GM23338 (cell line): ENCODE data around the gene ARHGAP10. TPM values are rescaled to one million over a fixed set of nuclear protein-coding genes. Genes with fewer than 3 reads are reported as not detected.

Experiments
- ATAC-seq: fragments of 200-7000 bp; cut with Tn5 transposase; 3 replicates; pipeline ENCODE4 v1.9.1; 2020
- DNase-seq: peaks from one replicate; pipeline ENCODE4 v3.0.0-alpha.2; 2015; ENCODE audit warnings: low spot score
- H2AFZ ChIP-seq: fragments of 200-600 bp; sonication (generic); 2 replicates; pipeline ENCODE4 v1.8.0; 2016; ENCODE audit warnings: antibody characterized with exemption, mild to moderate bottlenecking, moderate library complexity
- H3F3A ChIP-seq: fragments of 200-600 bp; sonication (generic); replicated peaks from 2 replicates; pipeline ENCODE4 v1.8.0; 2017; ENCODE audit warnings: antibody characterized with exemption, mixed run types, low read depth
- H3K27ac ChIP-seq: fragments of 200-600 bp; sonication (generic); 2 replicates; pipeline ENCODE4 v1.6.1; 2016; ENCODE audit warnings: low read depth
- H3K27me3 ChIP-seq: fragments of 200-600 bp; sonication (generic); 2 replicates; pipeline ENCODE4 v1.8.0; 2016; ENCODE audit warnings: mild to moderate bottlenecking, mixed run types, moderate library complexity; ENCODE audit not compliant: insufficient read depth
- H3K36me3 ChIP-seq: fragments of 200-600 bp; sonication (generic); 2 replicates; pipeline ENCODE4 v1.8.0; 2016; ENCODE audit warnings: mild to moderate bottlenecking; ENCODE audit not compliant: insufficient read depth
- H3K4me1 ChIP-seq: fragments of 200-600 bp; sonication (generic); 2 replicates; pipeline ENCODE4 v1.8.0; 2016; ENCODE audit warnings: mild to moderate bottlenecking, moderate library complexity; ENCODE audit not compliant: insufficient read depth
- H3K4me2 ChIP-seq: fragments of 200-600 bp; sonication (generic); 2 replicates; pipeline ENCODE4 v1.7.1; 2017; ENCODE audit warnings: mixed run types
- H3K4me3 ChIP-seq: fragments of 200-600 bp; sonication (generic); 2 replicates; pipeline ENCODE4 v1.6.1; 2016; ENCODE audit warnings: mixed run types
- H3K79me2 ChIP-seq: fragments of 200-600 bp; sonication (generic); replicated peaks from 2 replicates; pipeline ENCODE4 v1.8.0; 2017; ENCODE audit warnings: mild to moderate bottlenecking; ENCODE audit not compliant: insufficient read depth
- H3K9me2 ChIP-seq: fragments of 200-600 bp; sonication (generic); 2 replicates; pipeline ENCODE4 v1.8.0; 2017; ENCODE audit not compliant: insufficient read depth
- H4K20me1 ChIP-seq: fragments of 200-600 bp; sonication (generic); replicated peaks from 2 replicates; pipeline ENCODE4 v1.8.0; 2017; ENCODE audit warnings: mild to moderate bottlenecking; ENCODE audit not compliant: insufficient read depth
- H3K27ac Mint-ChIP-seq: 2 replicates; pipeline ENCODE4 v1.8.0; 2020; ENCODE audit warnings: inconsistent platforms, mild to moderate bottlenecking, moderate library complexity, mixed read lengths
- H3K27me3 Mint-ChIP-seq: 3 replicates; pipeline ENCODE4 v1.8.0; 2022; ENCODE audit warnings: low read depth, mild to moderate bottlenecking, moderate library complexity, mixed read lengths, inconsistent platforms; ENCODE audit not compliant: insufficient read depth, poor library complexity
- H3K36me3 Mint-ChIP-seq: 3 replicates; pipeline ENCODE4 v1.8.0; 2021; ENCODE audit warnings: low read depth, mild to moderate bottlenecking, inconsistent platforms, moderate library complexity, mixed read lengths
- H3K4me1 Mint-ChIP-seq: 3 replicates; pipeline ENCODE4 v1.8.0; 2020; ENCODE audit warnings: mild to moderate bottlenecking, inconsistent platforms, mixed read lengths
- H3K4me3 Mint-ChIP-seq: 3 replicates; pipeline ENCODE4 v1.8.0; 2021; ENCODE audit warnings: moderate library complexity, mild to moderate bottlenecking, inconsistent platforms, mixed read lengths
- H3K9me3 Mint-ChIP-seq: 3 replicates; pipeline ENCODE4 v1.8.0; 2020; ENCODE audit warnings: moderate library complexity, mild to moderate bottlenecking, inconsistent platforms, mixed read lengths
- CREB1 ChIP-seq: fragments of 250-450 bp; sonication (Bioruptor Pico); IDR thresholded peaks from 2 replicates; pipeline ENCODE4 v1.5.0; 2020; ENCODE audit warnings: low read depth, mild to moderate bottlenecking, moderate library complexity
- CTCF ChIP-seq, 2 experiments: fragments of 200-600 bp in 1 of 2; sonication (generic) in 1 of 2; conservative IDR thresholded peaks; 2 replicates each; pipeline versions ENCODE4 v1.5.1 to v1.6.1; 2016 to 2017; ENCODE audit warnings: antibody characterized with exemption in 2 of 2, low read depth in 2 of 2, mild to moderate bottlenecking in 2 of 2, moderate library complexity in 1 of 2
- ETS1 ChIP-seq: IDR thresholded peaks from 2 replicates; pipeline ENCODE4 v1.6.1; 2016; ENCODE audit warnings: antibody characterized with exemption
- EZH2phosphoT487 ChIP-seq: fragments of 200-600 bp; sonication (generic); IDR thresholded peaks from one replicate; pipeline ENCODE4 v1.8.1; 2018; ENCODE audit warnings: antibody characterized with exemption; ENCODE audit not compliant: unreplicated experiment
- JUNB ChIP-seq: IDR thresholded peaks from one replicate; pipeline ENCODE4 v1.6.1; 2016; ENCODE audit warnings: antibody characterized with exemption; ENCODE audit not compliant: unreplicated experiment
- NANOG ChIP-seq: IDR thresholded peaks from 2 replicates; pipeline ENCODE4 v1.6.1; 2016; ENCODE audit warnings: antibody characterized with exemption, borderline replicate concordance
- POLR2AphosphoS5 ChIP-seq: IDR thresholded peaks from 2 replicates; pipeline ENCODE4 v1.6.1; 2016; ENCODE audit warnings: antibody characterized with exemption, low read depth
- ZNF114 ChIP-seq: fragments of 250-450 bp; sonication (Bioruptor Pico); IDR thresholded peaks from 2 replicates; pipeline ENCODE4 v1.5.0; 2020; ENCODE audit warnings: mild to moderate bottlenecking, moderate library complexity
- ZNF331 ChIP-seq: fragments of 250-450 bp; sonication (Bioruptor Pico); IDR thresholded peaks from 2 replicates; pipeline ENCODE4 v1.5.0; 2020; ENCODE audit warnings: low read depth, mild to moderate bottlenecking, moderate library complexity
- ZNF462 ChIP-seq: fragments of 250-450 bp; sonication (Bioruptor Pico); IDR thresholded peaks from 2 replicates; pipeline ENCODE4 v1.5.0; 2020; ENCODE audit warnings: mild to moderate bottlenecking, moderate library complexity
- polyA plus RNA-seq: library from polyadenylated mRNA; unstranded; fragments of >200 nt; fragmentation: Nextera tagmentation; extraction: Ambion mirVana; gene quantifications from 2 replicates; pipeline ENCODE4 v1.2.1, GENCODE V29; 2016
- total RNA-seq: library from RNA; depleted of rRNA; stranded (reverse); fragments of >200 nt; shearing (Covaris generic); gene quantifications from 2 replicates; pipeline ENCODE4 v1.2.3, GENCODE V29; 2014

ARHGAP10 gene
- total and polyA plus RNA-seq, 2 experiments from 2014 or later: 5.1 to 6.3 TPM

GRCh38 chr4:147862043-147862692 is 130.3 kb downstream of the ARHGAP10 start:
- H3K4me2 ChIP-seq: no peak overlapping the region
- H3K27ac Mint-ChIP-seq: no peak overlapping the region

GRCh38 chr4:147863111-147863747 is 131.3 kb downstream of the ARHGAP10 start:
- Histone ChIP-seq H2AFZ (no peak overlapping the region), H4K20me1 (no peaks in the 10 kb centered on the region), H3K4me1 (peaks cover 28% of the 10 kb centered on the region), H3F3A (no peaks in the 10 kb centered on the region), H3K4me3 (no peak overlapping the region), H3K27me3 (no peaks in the 10 kb centered on the region), H3K36me3 (no peaks in the 10 kb centered on the region), H3K27ac (no peak overlapping the region), H3K4me2 (peak overlapping the region; percentile 56; the same call in 1 of the 2 replicates), H3K79me2 (no peaks in the 10 kb centered on the region), H3K9me2 (no peaks in the 10 kb centered on the region)
- H3K4me1 Mint-ChIP-seq: peaks cover 41% of the 10 kb centered on the region
- DNase-seq (no peak), ATAC-seq (no peak)
- no peak overlapping the region for H3K4me3 Mint-ChIP-seq
- peaks cover 3% of the 10 kb centered on the region for H3K27me3 Mint-ChIP-seq
- H3K36me3 Mint-ChIP-seq: peaks cover 23% of the 10 kb centered on the region
- H3K9me3 Mint-ChIP-seq: peaks cover 6% of the 10 kb centered on the region
- no peak overlapping the region for H3K27ac Mint-ChIP-seq
- no peak for TF ChIP-seq ZNF114 (CRISPR knock-in tag)
- no peak for TF ChIP-seq CTCF (conservative IDR thresholded peaks at IDR 0.05; ENCODE audit: low read depth in 2 of 2)
- TF ChIP-seq ZNF462 (CRISPR knock-in tag): no peak
- no peak for TF ChIP-seq POLR2AphosphoS5

More at GRCh38 chr4:147862043-147862692, 130.3 kb downstream of the ARHGAP10 start:
- Mint-ChIP-seq H3K36me3 (peaks cover 16% of the 10 kb centered on the region), H3K4me3 (no peak overlapping the region), H3K27me3 (peaks cover 3% of the 10 kb centered on the region), H3K9me3 (peaks cover 6% of the 10 kb centered on the region), H3K4me1 (peaks cover 38% of the 10 kb centered on the region)
- no peaks in the 10 kb centered on the region for H3K9me2 ChIP-seq
- no peak overlapping the region for H3K27ac ChIP-seq
- ATAC-seq (no peak), DNase-seq (no peak)
- no peak overlapping the region for H3K4me3 ChIP-seq
- no peaks in the 10 kb centered on the region for H3K27me3 ChIP-seq
- peaks cover 28% of the 10 kb centered on the region for H3K4me1 ChIP-seq
- TF ChIP-seq ETS1 (no peak), NANOG (no peak), POLR2AphosphoS5 (no peak), ZNF331 (no peak), ZNF114 (CRISPR knock-in tag) (no peak), CREB1 (no peak), EZH2phosphoT487 (no peak), JUNB (no peak)
- no peaks in the 10 kb centered on the region for H3F3A ChIP-seq
- no peaks in the 10 kb centered on the region for H3K79me2 ChIP-seq
- no peak overlapping the region for H2AFZ ChIP-seq
- H4K20me1 ChIP-seq: no peaks in the 10 kb centered on the region
- H3K36me3 ChIP-seq: no peaks in the 10 kb centered on the region
